Keratinocyte (primary cell): ENCODE results near the gene CTSA. TPM values are rescaled to one million over a fixed set of nuclear protein-coding genes. Genes with fewer than 3 reads are reported as not detected.

Source experiments
- DNase-seq: peaks from one replicate; pipeline ENCODE4 v3.0.0-alpha.2; 2011; ENCODE audit warnings: low read depth, missing footprints, low spot score
- FAIRE-seq: peaks from 2 replicates; lab custom pipeline; 2011; peaks lifted over from hg19 to GRCh38; lab: Jason Lieb, UNC
- H2AFZ ChIP-seq: 2 replicates; pipeline ENCODE4 v1.6.0; 2012; ENCODE audit warnings: low read length, control low read depth, inconsistent platforms; ENCODE audit not compliant: control insufficient read depth
- H3K27ac ChIP-seq: 2 replicates; pipeline ENCODE4 v1.5.1; 2011; ENCODE audit warnings: low read length; ENCODE audit not compliant: control insufficient read depth, insufficient read depth
- H3K27me3 ChIP-seq: 3 replicates; pipeline ENCODE4 v1.6.0; 2011; ENCODE audit warnings: low read length; ENCODE audit not compliant: control insufficient read depth, insufficient read depth; ENCODE audit errors: extremely low read depth
- H3K36me3 ChIP-seq, 2 experiments: 2 replicates in 1 of 2; 3 replicates in 1 of 2; pipeline ENCODE4 v1.5.1; 2011; ENCODE audit warnings: low read length in 2 of 2, mild to moderate bottlenecking in 1 of 2; ENCODE audit not compliant: control insufficient read depth in 2 of 2, insufficient read depth in 2 of 2; ENCODE audit errors: extremely low read depth in 1 of 2
- H3K4me1 ChIP-seq: 3 replicates; pipeline ENCODE4 v1.5.1; 2011; ENCODE audit warnings: low read length; ENCODE audit not compliant: control insufficient read depth, insufficient read depth; ENCODE audit errors: extremely low read depth
- H3K4me2 ChIP-seq: 3 replicates; pipeline ENCODE4 v1.6.0; 2011; ENCODE audit warnings: low read depth, low read length; ENCODE audit not compliant: control insufficient read depth, insufficient read depth; ENCODE audit errors: extremely low read depth
- H3K4me3 ChIP-seq, 3 experiments: fragments of 200-600 bp in 1 of 3; sonication (generic) in 1 of 3; 2 replicates in 2 of 3; 3 replicates in 1 of 3; pipeline ENCODE4 v1.5.1; 2011 to 2016; ENCODE audit warnings: low read length in 3 of 3, mild to moderate bottlenecking in 3 of 3, control low read depth in 2 of 3, inconsistent platforms in 1 of 3, low read depth in 1 of 3, mixed read lengths in 1 of 3, mixed run types in 1 of 3, moderate library complexity in 1 of 3; ENCODE audit not compliant: control insufficient read depth in 2 of 3, insufficient read depth in 2 of 3; ENCODE audit errors: extremely low read depth in 1 of 3
- H3K79me2 ChIP-seq: 2 replicates; pipeline ENCODE4 v1.6.0; 2012; ENCODE audit warnings: low read length; ENCODE audit not compliant: control insufficient read depth, insufficient read depth
- H3K9ac ChIP-seq: 3 replicates; pipeline ENCODE4 v1.6.0; 2011; ENCODE audit warnings: low read length; ENCODE audit not compliant: control insufficient read depth, insufficient read depth; ENCODE audit errors: extremely low read depth
- H3K9me1 ChIP-seq: 3 replicates; pipeline ENCODE4 v1.6.0; 2011; ENCODE audit warnings: low read length; ENCODE audit not compliant: control insufficient read depth, insufficient read depth; ENCODE audit errors: extremely low read depth
- H3K9me3 ChIP-seq: 2 replicates; pipeline ENCODE4 v1.5.1; 2012; ENCODE audit warnings: low read depth, low read length; ENCODE audit not compliant: control insufficient read depth
- H4K20me1 ChIP-seq: 3 replicates; pipeline ENCODE4 v1.6.0; 2011; ENCODE audit warnings: low read length; ENCODE audit not compliant: control insufficient read depth, insufficient read depth; ENCODE audit errors: extremely low read depth
- EZH2 ChIP-seq: IDR thresholded peaks from one replicate; pipeline ENCODE4 v1.6.1; 2012; ENCODE audit warnings: inconsistent platforms, mild to moderate bottlenecking, low read length, moderate library complexity
- dilution Hi-C: fragments of 300-500 bp; cut with MboI; formaldehyde crosslinking; loops from one replicate; pipeline ENCODE4 v1.7.0; 2020; ENCODE audit warnings: low sequenced_read_pairs; ENCODE audit not compliant: extremely low pct_ligation_motif_present
- polyA plus RNA-seq, 5 experiments: library from polyadenylated mRNA; depleted of rRNA in 3 of 5; stranded (reverse) in 3 of 5; stranded (forward) in 1 of 5; unstranded in 1 of 5; fragments of >200 nt; gene quantifications; 1 replicate in 1 of 5; 2 replicates in 3 of 5; 3 replicates in 1 of 5; pipeline versions ENCODE4 v1.2.1 to v1.2.3, GENCODE V29; 2011 to 2012; ENCODE audit warnings: missing spikeins in 2 of 5, low read depth in 1 of 5, low replicate concordance in 1 of 5
- TF ChIP-seq, protein P1 (sequence below), 3 experiments: IDR thresholded peaks in 1 of 3; conservative IDR thresholded peaks in 1 of 3; optimal IDR thresholded peaks in 1 of 3; 2 replicates in 2 of 3; 3 replicates in 1 of 3; pipeline versions ENCODE3 to v1.5.1; 2011; ENCODE audit warnings: low read length in 3 of 3, mild to moderate bottlenecking in 3 of 3, moderate library complexity in 2 of 3, control low read depth in 1 of 3, inconsistent platforms in 1 of 3; ENCODE audit not compliant: insufficient read depth in 2 of 3; ENCODE audit errors: extremely low read depth in 1 of 3

CTSA gene
- polyA plus RNA-seq, 1 donor (not counting 4 experiments of a cell fraction or from before 2014, with no cell fraction given), result 38.6 TPM

GRCh38 chr20:45852326-45852725, 38.8 kb upstream of the CTSA start:
- no peak overlapping the region for H3K4me2 ChIP-seq
- H3K9ac ChIP-seq, result no peak overlapping the region
- peaks cover 0 to 4% of the 10 kb centered on the region in 2 experiments for H3K36me3 ChIP-seq
- no peaks in the 10 kb centered on the region for H4K20me1 ChIP-seq
- H3K27ac ChIP-seq, result no peak overlapping the region
- H3K9me1 ChIP-seq, result no peaks in the 10 kb centered on the region
- no peak for FAIRE-seq
- TF ChIP-seq, protein P1, sequence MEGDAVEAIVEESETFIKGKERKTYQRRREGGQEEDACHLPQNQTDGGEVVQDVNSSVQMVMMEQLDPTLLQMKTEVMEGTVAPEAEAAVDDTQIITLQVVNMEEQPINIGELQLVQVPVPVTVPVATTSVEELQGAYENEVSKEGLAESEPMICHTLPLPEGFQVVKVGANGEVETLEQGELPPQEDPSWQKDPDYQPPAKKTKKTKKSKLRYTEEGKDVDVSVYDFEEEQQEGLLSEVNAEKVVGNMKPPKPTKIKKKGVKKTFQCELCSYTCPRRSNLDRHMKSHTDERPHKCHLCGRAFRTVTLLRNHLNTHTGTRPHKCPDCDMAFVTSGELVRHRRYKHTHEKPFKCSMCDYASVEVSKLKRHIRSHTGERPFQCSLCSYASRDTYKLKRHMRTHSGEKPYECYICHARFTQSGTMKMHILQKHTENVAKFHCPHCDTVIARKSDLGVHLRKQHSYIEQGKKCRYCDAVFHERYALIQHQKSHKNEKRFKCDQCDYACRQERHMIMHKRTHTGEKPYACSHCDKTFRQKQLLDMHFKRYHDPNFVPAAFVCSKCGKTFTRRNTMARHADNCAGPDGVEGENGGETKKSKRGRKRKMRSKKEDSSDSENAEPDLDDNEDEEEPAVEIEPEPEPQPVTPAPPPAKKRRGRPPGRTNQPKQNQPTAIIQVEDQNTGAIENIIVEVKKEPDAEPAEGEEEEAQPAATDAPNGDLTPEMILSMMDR (optimal IDR thresholded peaks at IDR 0.05 in 1 of 3, IDR thresholded peaks at IDR 0.05 in 1 of 3, conservative IDR thresholded peaks at IDR 0.05 in 1 of 3; ENCODE audit: extremely low read depth in 1 of 3, insufficient read depth in 2 of 3, low read length in 3 of 3), result no peak
- no peak for TF ChIP-seq EZH2
- no peak overlapping the region for H2AFZ ChIP-seq
- peaks cover 18% of the 10 kb centered on the region for H3K79me2 ChIP-seq
- H3K4me3 ChIP-seq, result no peak overlapping the region
- DNase-seq, result no peak
- H3K4me1 ChIP-seq, result peaks cover 10% of the 10 kb centered on the region
- dilution Hi-C loops, result no loop called here
- no peaks in the 10 kb centered on the region for H3K27me3 ChIP-seq
- no peaks in the 10 kb centered on the region for H3K9me3 ChIP-seq

DNA sequence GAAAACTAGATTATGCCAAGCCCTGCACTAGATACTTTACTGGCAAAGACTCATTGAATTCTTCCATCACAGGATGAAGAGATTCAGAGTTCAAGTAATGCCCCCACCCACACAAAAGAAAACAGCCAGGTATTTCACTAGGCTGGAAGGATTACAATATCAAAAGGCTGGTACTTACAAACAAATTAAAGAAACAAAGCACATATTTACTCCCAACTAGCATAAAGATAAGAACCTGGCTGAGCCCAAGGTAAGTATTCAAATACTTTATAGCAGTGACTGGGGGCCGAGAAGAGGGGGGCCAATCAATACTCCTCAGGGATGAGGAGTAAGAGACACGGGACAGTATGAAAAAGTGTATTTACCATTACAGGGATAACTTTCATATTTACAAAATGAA, 37.7 kb upstream of the CTSA start:
- H3K36me3 ChIP-seq, result peaks cover 0 to 4% of the 10 kb centered on the region in 2 experiments
- DNase-seq (no peak), FAIRE-seq (no peak)
- dilution Hi-C loops, result no loop called here
- no peak overlapping the region for H3K4me2 ChIP-seq
- H4K20me1 ChIP-seq, result no peaks in the 10 kb centered on the region
- no peaks in the 10 kb centered on the region for H3K9me3 ChIP-seq
- H2AFZ ChIP-seq, result no peak overlapping the region
- no peak overlapping the region for H3K27ac ChIP-seq
- H3K9ac ChIP-seq, result no peak overlapping the region
- H3K27me3 ChIP-seq, result no peaks in the 10 kb centered on the region
- TF ChIP-seq EZH2, result no peak
- TF ChIP-seq, protein P1 (optimal IDR thresholded peaks at IDR 0.05 in 1 of 3, IDR thresholded peaks at IDR 0.05 in 1 of 3, conservative IDR thresholded peaks at IDR 0.05 in 1 of 3; ENCODE audit: extremely low read depth in 1 of 3, insufficient read depth in 2 of 3, low read length in 3 of 3), result no peak
- H3K4me3 ChIP-seq, result no peak overlapping the region
- H3K9me1 ChIP-seq, result no peaks in the 10 kb centered on the region
- peaks cover 18% of the 10 kb centered on the region for H3K79me2 ChIP-seq
- H3K4me1 ChIP-seq, result peaks cover 14% of the 10 kb centered on the region
